HepG2 (cell line): ENCODE results near the gene CASKIN2. TPM values are rescaled to one million over a fixed set of nuclear protein-coding genes. Genes with fewer than 3 reads are reported as not detected.

Experiments used
- ESRRA ChIP-seq: sonication (generic); formaldehyde crosslinking; IDR thresholded peaks from 2 replicates; pipeline ENCODE4 v1.5.1; 2020; ENCODE audit warnings: mild to moderate bottlenecking, low read depth, missing genetic modification reagents
- HIVEP1 ChIP-seq: sonication (generic); formaldehyde crosslinking; IDR thresholded peaks from 2 replicates; pipeline ENCODE4 v1.4.0; 2020; ENCODE audit warnings: mild to moderate bottlenecking, missing genetic modification reagents
- NR2C2 ChIP-seq: sonication (generic); formaldehyde crosslinking; IDR thresholded peaks from 2 replicates; pipeline ENCODE4 v1.4.0; 2020; ENCODE audit warnings: missing genetic modification reagents, mild to moderate bottlenecking, moderate library complexity, borderline replicate concordance
- PPARG ChIP-seq: conservative IDR thresholded peaks from 2 replicates; pipeline ENCODE4 v1.6.1; 2016; ENCODE audit warnings: missing biosample characterization, missing genetic modification reagents
- RARA ChIP-seq: IDR thresholded peaks from 2 replicates; pipeline ENCODE4 v1.6.1; 2016; ENCODE audit warnings: missing genetic modification reagents, missing compliant biosample characterization
- RXRB ChIP-seq: IDR thresholded peaks from 2 replicates; pipeline ENCODE4 v1.6.1; 2016; ENCODE audit warnings: borderline replicate concordance, missing genetic modification reagents, missing compliant biosample characterization
- SALL1 ChIP-seq: sonication (generic); formaldehyde crosslinking; IDR thresholded peaks from 2 replicates; pipeline ENCODE4 v1.8.0; 2022; ENCODE audit warnings: mild to moderate bottlenecking, missing genetic modification reagents
- TFAP4 ChIP-seq: sonication (generic); IDR thresholded peaks from 2 replicates; pipeline ENCODE4 v1.6.1; 2016; ENCODE audit warnings: low read depth, borderline replicate concordance
- ZBTB10 ChIP-seq: sonication (generic); formaldehyde crosslinking; IDR thresholded peaks from 2 replicates; pipeline ENCODE4 v1.4.0; 2020; ENCODE audit warnings: missing genetic modification reagents, borderline replicate concordance
- ZNF3 ChIP-seq: IDR thresholded peaks from 2 replicates; pipeline ENCODE4 v1.7.0; 2017; ENCODE audit warnings: inconsistent platforms
- ZNF609 ChIP-seq: sonication (generic); formaldehyde crosslinking; IDR thresholded peaks from 2 replicates; pipeline ENCODE4 v1.4.0; 2020; ENCODE audit warnings: mild to moderate bottlenecking, missing genetic modification reagents, borderline replicate concordance
- ZNF619 ChIP-seq: sonication (generic); formaldehyde crosslinking; IDR thresholded peaks from 2 replicates; pipeline ENCODE4 v1.4.0; 2020; ENCODE audit warnings: mild to moderate bottlenecking, missing genetic modification reagents
- ZNF790 ChIP-seq: sonication (generic); formaldehyde crosslinking; IDR thresholded peaks from 2 replicates; pipeline ENCODE4 v1.8.0; 2022; ENCODE audit warnings: missing genetic modification reagents, mild to moderate bottlenecking, borderline replicate concordance
- polyA plus RNA-seq, 8 experiments: library from polyadenylated mRNA; depleted of rRNA in 3 of 8; stranded (reverse) in 7 of 8; unstranded in 1 of 8; fragments of >200 nt; fragmentation: Illumina TruSeq in 4 of 8; extraction: Trizol in 4 of 8; gene quantifications; 2 replicates each; pipeline versions ENCODE4 v1.2.1 to v1.2.3, GENCODE V29; 2011 to 2016; ENCODE audit warnings: low read depth in 4 of 8, missing spikeins in 1 of 8, mixed read lengths in 1 of 8; ENCODE audit not compliant: insufficient read depth in 1 of 8
- total RNA-seq, 5 experiments: library from RNA; depleted of rRNA; stranded (reverse); fragments of >200 nt; fragmentation: Illumina TruSeq; extraction: Trizol; gene quantifications; 2 replicates each; pipeline ENCODE4 v1.2.3, GENCODE V29; 2016; ENCODE audit warnings: low read depth in 1 of 5
- TF ChIP-seq, protein P1 (sequence below): sonication (generic); formaldehyde crosslinking; IDR thresholded peaks from 2 replicates; pipeline ENCODE4 v1.5.1; 2020; ENCODE audit warnings: mild to moderate bottlenecking, moderate library complexity, missing genetic modification reagents
- TF ChIP-seq, protein P2 (sequence below): sonication (generic); formaldehyde crosslinking; conservative IDR thresholded peaks from 2 replicates; pipeline ENCODE4 v1.4.0; 2020; ENCODE audit warnings: mild to moderate bottlenecking, missing genetic modification reagents, moderate library complexity

The CASKIN2 gene
- total and polyA plus RNA-seq, 2 of the 13 experiments (the other 11 are each of a cell fraction or from before 2014, with no cell fraction given): 5.2 to 7.8 TPM

- peak; percentile 91 for TF ChIP-seq RXRB (CRISPR knock-in tag)
- no peak for TF ChIP-seq ZBTB10 (CRISPR knock-in tag)
- TF ChIP-seq PPARG: peak; percentile 98
- TF ChIP-seq TFAP4: 0 out of 2 replicates have a peak, but pooled peaks have one; percentile 17
- peak; percentile 49; the same call in 1 of the 2 replicates for TF ChIP-seq NR2C2 (CRISPR knock-in tag)
- TF ChIP-seq ZNF619 (CRISPR knock-in tag): 0 out of 2 replicates have a peak, but pooled peaks have one; percentile 5
- peak; percentile 78 for TF ChIP-seq RARA (CRISPR knock-in tag)
- TF ChIP-seq, protein P1, sequence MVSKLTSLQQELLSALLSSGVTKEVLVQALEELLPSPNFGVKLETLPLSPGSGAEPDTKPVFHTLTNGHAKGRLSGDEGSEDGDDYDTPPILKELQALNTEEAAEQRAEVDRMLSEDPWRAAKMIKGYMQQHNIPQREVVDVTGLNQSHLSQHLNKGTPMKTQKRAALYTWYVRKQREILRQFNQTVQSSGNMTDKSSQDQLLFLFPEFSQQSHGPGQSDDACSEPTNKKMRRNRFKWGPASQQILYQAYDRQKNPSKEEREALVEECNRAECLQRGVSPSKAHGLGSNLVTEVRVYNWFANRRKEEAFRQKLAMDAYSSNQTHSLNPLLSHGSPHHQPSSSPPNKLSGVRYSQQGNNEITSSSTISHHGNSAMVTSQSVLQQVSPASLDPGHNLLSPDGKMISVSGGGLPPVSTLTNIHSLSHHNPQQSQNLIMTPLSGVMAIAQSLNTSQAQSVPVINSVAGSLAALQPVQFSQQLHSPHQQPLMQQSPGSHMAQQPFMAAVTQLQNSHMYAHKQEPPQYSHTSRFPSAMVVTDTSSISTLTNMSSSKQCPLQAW (CRISPR knock-in tag): no peak
- 0 out of 2 replicates have a peak, but pooled peaks have one; percentile 19 for TF ChIP-seq ZNF609
- TF ChIP-seq SALL1: peak; percentile 68
- TF ChIP-seq ZNF790: no peak
- peak; percentile 63; the same call in 1 of the 2 replicates for TF ChIP-seq ESRRA (CRISPR knock-in tag)
- TF ChIP-seq ZNF3: no peak
- TF ChIP-seq, protein P2, sequence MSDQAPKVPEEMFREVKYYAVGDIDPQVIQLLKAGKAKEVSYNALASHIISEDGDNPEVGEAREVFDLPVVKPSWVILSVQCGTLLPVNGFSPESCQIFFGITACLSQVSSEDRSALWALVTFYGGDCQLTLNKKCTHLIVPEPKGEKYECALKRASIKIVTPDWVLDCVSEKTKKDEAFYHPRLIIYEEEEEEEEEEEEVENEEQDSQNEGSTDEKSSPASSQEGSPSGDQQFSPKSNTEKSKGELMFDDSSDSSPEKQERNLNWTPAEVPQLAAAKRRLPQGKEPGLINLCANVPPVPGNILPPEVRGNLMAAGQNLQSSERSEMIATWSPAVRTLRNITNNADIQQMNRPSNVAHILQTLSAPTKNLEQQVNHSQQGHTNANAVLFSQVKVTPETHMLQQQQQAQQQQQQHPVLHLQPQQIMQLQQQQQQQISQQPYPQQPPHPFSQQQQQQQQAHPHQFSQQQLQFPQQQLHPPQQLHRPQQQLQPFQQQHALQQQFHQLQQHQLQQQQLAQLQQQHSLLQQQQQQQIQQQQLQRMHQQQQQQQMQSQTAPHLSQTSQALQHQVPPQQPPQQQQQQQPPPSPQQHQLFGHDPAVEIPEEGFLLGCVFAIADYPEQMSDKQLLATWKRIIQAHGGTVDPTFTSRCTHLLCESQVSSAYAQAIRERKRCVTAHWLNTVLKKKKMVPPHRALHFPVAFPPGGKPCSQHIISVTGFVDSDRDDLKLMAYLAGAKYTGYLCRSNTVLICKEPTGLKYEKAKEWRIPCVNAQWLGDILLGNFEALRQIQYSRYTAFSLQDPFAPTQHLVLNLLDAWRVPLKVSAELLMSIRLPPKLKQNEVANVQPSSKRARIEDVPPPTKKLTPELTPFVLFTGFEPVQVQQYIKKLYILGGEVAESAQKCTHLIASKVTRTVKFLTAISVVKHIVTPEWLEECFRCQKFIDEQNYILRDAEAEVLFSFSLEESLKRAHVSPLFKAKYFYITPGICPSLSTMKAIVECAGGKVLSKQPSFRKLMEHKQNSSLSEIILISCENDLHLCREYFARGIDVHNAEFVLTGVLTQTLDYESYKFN (CRISPR knock-in tag): peak; percentile 77
- TF ChIP-seq HIVEP1 (CRISPR knock-in tag): 0 out of 2 replicates have a peak, but pooled peaks have one; percentile 33
These were observed 25.7 kb upstream of the CASKIN2 start (continued) for GRCh38 chr17:75540923-75541503.
